Activated CD4-positive, alpha-beta T cell treated with anti-CD3 and anti-CD28 coated beads for 48 hours (primary cell): ENCODE data around the gene MFAP5.
"Not testable (repeated sequence)": the region's sequence is repeated elsewhere in the genome, so short reads cannot be mapped to it uniquely, and the experiment has no call there.

Experiments
- DNase-seq: peaks from one replicate; pipeline ENCODE4 v3.0.0-alpha.2; 2020

The MFAP5 gene

GRCh38 chr12:8672381-8672780 lies 9.8 kb upstream of the MFAP5 start:
- DNase-seq: no peak

- DNase-seq: no peak
Measured at GRCh38 chr12:8668441-8668840, 5.8 kb upstream of the MFAP5 start.

DNA sequence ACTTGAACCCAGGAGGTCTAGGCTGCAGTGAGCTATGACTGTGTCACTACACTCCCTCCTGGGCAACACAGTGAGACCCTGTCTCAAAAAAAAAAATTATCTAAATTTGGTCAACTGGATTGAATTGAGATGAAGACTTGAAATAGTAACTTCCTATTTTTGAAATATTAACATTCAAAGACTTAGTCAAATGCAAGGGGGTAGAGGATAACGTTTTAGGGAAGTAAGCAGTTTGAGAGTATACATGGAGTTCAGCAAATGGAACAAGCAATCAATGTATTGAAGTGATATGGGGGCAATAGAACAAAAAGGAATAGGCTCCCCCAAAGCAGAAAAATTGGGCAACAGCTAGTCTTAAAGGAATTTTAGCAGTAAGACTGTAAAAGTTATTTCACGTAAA lies 4.6 kb upstream of the MFAP5 start:
- DNase-seq: no peak

DNA sequence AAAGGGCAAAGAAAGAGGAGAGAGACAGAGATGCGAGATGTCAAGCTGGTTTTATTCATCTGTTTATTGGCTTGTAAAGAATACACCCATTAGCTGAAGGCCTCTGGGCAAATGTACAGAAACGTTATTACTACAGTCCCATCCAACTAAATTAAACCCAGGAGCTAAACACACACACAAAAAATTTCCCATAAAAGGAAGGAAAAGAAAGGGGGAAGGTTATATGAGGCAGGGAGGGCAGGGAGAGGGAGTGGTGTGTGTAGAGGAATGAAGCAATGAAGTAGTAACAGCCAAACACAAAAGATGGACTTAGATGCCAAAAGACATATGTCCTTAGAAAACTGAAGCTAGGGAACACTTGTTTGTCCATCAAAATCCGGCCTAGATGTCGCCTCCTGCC lies 3.1 kb upstream of the MFAP5 start:
- no peak for DNase-seq

GRCh38 chr12:8664228-8664913 lies 1.7 kb upstream of the MFAP5 start:
- no peak for DNase-seq

- DNase-seq: no peak
Measured at GRCh38 chr12:8661751-8662150, 875 bp downstream of the MFAP5 start.

- DNase-seq: no peak
Measured at GRCh38 chr12:8661016-8661415, 1.6 kb downstream of the MFAP5 start.

DNA sequence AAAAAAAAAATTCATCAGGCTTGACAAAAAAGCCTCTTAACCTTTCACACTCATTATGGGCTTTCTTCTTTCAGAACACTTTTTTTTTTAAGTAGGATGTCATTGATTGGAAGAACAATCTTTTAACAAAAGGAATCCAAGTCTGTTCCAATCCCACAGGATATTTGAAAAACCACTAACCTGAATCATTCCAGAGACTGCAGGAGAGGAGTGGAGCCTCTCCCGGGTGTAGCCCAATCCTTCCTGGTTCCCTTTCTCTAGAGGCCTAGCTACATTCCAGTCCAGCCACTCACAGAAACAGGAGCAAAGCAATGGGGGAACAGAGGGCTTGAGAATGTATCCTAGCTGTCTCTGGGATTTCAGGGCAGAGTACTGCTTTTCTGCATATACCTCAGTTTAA lies 4.3 kb downstream of the MFAP5 start:
- no peak for DNase-seq

GRCh38 chr12:8655421-8655820 lies 7.2 kb downstream of the MFAP5 start:
- no peak for DNase-seq

- DNase-seq: peak; percentile 86
Measured at GRCh38 chr12:8648576-8649205, 13.9 kb downstream of the MFAP5 start.

DNA sequence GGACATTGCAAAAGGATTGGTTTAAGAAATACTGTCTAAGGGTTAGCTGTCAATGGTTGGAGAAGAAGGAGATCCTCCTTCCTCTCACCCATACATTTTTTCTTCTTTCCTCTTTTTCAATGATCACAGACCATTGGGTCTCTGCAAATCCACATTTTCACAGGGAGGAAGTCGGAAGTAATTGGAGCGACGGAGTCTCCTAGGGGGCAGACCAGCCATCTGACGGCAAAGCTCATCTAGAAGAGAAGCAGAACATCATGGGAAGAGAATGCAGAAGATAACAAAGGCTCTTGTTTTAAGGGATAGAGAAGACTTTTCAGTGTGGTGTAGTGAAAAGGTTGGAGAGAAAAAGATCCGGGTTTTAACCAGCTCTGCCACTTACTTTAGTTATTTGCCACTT lies 14.7 kb downstream of the MFAP5 start:
- DNase-seq: no peak

DNA sequence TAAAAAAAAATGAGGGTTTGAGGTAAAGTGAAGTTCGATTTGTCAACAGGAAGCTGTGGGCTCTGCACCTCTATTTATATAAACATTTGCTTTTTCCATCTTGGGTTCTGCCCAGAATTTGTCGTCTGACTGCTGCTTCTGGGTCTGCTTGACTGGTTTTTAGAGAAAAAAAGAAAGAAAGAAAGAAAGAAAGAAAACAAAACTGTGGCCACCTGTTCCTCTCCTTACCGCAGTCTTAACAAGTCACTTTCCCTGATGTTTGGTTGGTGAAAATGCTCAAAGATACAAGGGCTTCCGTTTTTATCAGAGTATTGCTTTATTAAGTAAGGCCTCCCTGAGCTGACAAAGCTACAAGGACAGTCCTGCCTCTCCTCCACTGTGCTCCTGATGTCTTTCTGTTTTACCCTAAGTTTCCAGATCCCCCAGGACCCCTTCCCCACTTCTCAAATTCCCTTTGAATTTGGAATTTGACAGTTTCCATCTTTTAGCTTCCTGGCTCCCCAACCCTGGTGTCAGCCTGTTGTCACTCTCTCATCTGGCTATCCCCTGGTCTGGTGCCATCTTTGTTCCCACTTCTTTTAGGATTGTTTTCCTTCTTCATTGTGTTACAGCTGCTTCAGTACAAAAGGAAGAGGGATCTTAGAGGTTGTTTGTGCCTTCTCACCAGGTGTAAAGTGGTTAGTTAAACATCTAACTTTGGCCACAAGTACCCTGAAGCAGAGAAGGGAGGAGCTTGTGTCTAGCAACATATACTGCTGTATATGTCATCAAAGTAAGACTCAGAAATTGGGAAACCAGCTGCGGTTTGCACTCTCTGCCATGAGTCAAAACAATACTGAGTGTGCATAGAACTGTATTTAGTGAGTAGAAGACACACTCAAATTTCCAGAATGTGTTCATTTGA lies 18.0 kb downstream of the MFAP5 start:
- DNase-seq: peak; percentile 64

- no peak for DNase-seq
Measured at GRCh38 chr12:8642775-8643174, 19.9 kb downstream of the MFAP5 start.

GRCh38 chr12:8639936-8640335 lies 22.7 kb downstream of the MFAP5 start:
- DNase-seq: no peak

GRCh38 chr12:8638951-8639350 lies 23.7 kb downstream of the MFAP5 start:
- no peak for DNase-seq

DNA sequence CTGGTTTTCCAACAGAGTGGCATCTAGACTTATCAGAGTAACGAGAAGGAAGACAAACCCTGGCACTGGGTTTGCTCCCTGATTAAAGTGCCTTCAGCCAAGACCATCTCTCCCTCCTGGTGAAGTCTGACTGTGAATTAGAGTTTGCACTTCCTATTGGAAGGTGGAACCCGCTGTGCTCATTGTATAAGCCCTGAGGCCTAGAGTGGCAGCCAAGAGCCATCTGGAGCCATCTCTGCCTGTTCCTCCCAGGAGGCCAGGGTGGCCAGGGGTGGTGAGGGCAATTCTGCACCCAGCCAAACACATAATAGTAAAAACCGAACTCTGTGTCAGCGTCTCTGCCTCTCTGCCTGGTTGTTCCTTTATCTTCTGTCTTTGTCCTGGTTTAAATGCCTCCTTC lies 25.0 kb downstream of the MFAP5 start:
- no peak for DNase-seq

- DNase-seq: no peak
Measured at GRCh38 chr12:8637244-8637643, 25.4 kb downstream of the MFAP5 start.

GRCh38 chr12:8636581-8636980 lies 26.0 kb downstream of the MFAP5 start:
- no peak for DNase-seq

DNA sequence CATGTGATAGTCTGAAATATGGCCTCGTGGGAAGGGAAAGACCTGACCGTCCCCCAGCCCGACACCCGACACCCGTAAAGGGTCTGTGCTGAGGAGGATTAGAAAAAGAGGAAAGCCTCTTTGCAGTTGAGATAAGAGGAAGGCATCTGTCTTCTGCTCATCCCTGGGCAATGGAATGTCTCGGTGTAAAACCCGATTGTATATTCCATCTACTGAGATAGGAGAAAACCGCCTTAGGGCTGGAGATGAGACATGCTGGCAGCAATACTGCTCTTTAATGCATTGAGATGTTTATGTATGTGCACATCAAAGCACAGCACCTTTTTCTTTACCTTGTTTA lies 26.6 kb downstream of the MFAP5 start:
- not testable (repeated sequence) for DNase-seq

DNA sequence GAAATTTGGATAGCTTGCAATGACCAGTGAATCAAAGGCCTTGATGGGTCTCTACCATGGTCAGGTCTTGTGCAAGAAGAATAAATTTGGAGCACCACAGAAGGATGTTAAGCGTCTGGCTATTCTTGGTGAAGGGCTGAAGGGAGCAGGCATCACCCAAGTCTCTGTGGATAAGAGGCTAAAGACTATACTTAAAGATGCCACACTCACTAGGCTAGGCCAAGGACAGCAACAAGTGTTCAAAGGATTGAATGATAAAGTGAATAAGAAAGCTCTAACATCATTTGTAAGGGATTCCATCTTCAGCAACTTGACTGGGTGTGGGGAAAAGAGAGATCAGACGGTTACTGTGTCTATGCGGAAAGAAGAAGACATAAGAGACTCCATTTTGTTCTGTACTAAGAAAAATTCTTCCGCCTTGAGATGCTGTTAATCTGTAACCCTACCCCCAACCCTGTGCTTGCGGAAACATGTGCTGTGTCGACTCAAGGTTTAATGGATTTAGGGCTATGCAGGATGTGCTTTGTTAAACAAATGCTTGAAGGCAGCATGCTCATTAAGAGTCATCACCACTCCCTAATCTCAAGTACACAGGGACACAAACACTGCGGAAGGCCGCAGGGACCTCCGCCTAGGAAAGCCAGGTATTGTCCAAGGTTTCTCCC lies 27.2 kb downstream of the MFAP5 start:
- DNase-seq: not testable (repeated sequence)

- DNase-seq: no peak
Measured at GRCh38 chr12:8630131-8630530, 32.5 kb downstream of the MFAP5 start.

GRCh38 chr12:8629486-8630033 lies 33.1 kb downstream of the MFAP5 start:
- DNase-seq: no peak

DNA sequence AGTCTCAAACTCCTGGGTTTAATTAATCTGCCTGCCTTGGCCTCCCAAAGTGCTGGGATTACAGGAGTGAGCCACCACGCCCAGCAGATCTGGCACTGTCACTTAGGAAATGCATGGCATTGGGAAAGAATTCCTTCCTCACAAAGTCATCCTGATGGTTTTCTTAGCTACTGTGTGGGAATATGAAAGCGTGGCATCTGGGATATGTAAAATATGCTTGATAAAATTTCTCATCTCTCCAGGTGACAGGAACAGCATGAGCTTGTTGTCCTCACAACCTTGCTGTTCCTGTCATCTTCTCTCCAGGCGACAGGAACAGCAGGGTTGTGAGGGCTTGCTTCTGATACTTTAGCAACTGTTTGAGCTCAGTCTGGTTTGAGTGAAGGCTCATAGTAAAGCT lies 33.9 kb downstream of the MFAP5 start:
- no peak for DNase-seq
